Breast epithelium (tissue), 4 donors: Measurements from ENCODE around the gene NCAM2. TPM values are rescaled to one million over a fixed set of nuclear protein-coding genes. Genes with fewer than 3 reads are reported as not detected.

Experiments used
- DNase-seq, 2 donors: peaks; one replicate each; pipeline ENCODE4 v3.0.0-alpha.2; 2019; ENCODE audit warnings: low spot score in 2 of 2
- H3K27ac ChIP-seq, 2 donors: fragments of 200-600 bp; sonication (generic) in 1 of 2; one replicate each; pipeline ENCODE4 v1.5.1; 2016 to 2019; ENCODE audit warnings: mild to moderate bottlenecking in 1 of 2
- H3K27me3 ChIP-seq, 2 donors: fragments of 200-600 bp; sonication (generic) in 1 of 2; one replicate each; pipeline versions ENCODE4 v1.5.1 to v1.6.0; 2017 to 2019; ENCODE audit warnings: control low read depth in 1 of 2, mild to moderate bottlenecking in 1 of 2
- H3K36me3 ChIP-seq: fragments of 200-600 bp; one replicate; pipeline ENCODE4 v1.5.1; 2019
- H3K4me1 ChIP-seq, 2 donors: fragments of 200-600 bp; sonication (generic); one replicate each; pipeline ENCODE4 v1.5.1; 2016 to 2019; ENCODE audit warnings: control low read depth in 1 of 2
- H3K4me3 ChIP-seq, 3 donors: fragments of 200-600 bp; sonication (generic); 1 replicate in 2 of 3; 2 replicates in 1 of 3; pipeline ENCODE4 v1.5.1; 2016 to 2019; ENCODE audit warnings: mild to moderate bottlenecking in 3 of 3, moderate library complexity in 2 of 3
- H3K9me3 ChIP-seq, 2 donors: fragments of 200-600 bp; sonication (generic) in 1 of 2; one replicate each; pipeline ENCODE4 v1.5.1; 2016 to 2019; ENCODE audit warnings: control low read depth in 1 of 2
- POLR2A ChIP-seq: fragments of 450-650 bp; IDR thresholded peaks from one replicate; pipeline ENCODE4 v1.6.1; 2016; ENCODE audit warnings: antibody characterized with exemption, mild to moderate bottlenecking, moderate library complexity
- POLR2AphosphoS5 ChIP-seq, 3 donors: sonication (generic); formaldehyde crosslinking; IDR thresholded peaks; one replicate each; pipeline ENCODE4 v1.6.1; 2017; ENCODE audit warnings: antibody characterized with exemption in 3 of 3
- intact Hi-C: fragments of 100-400 bp; cut with DNase I; formaldehyde crosslinking; loops from one replicate; pipeline ENCODE4 v1.15.1; 2023; ENCODE audit warnings: low total_unique reads
- total RNA-seq, 3 donors: library from RNA; depleted of rRNA; stranded (reverse); fragments of >200 nt; gene quantifications; one replicate each; pipeline ENCODE4 v1.1.0, GENCODE V29; 2016
- TF ChIP-seq, protein P1 (sequence below), 3 donors: fragments of 450-650 bp; IDR thresholded peaks; one replicate each; pipeline ENCODE4 v1.5.1; 2016 to 2017; ENCODE audit warnings: antibody characterized with exemption in 3 of 3, mild to moderate bottlenecking in 3 of 3, moderate library complexity in 3 of 3

NCAM2 gene
- total RNA-seq, 3 donors from 2014 or later: 2.6 to 6.3 (median 3.6) TPM

DNA sequence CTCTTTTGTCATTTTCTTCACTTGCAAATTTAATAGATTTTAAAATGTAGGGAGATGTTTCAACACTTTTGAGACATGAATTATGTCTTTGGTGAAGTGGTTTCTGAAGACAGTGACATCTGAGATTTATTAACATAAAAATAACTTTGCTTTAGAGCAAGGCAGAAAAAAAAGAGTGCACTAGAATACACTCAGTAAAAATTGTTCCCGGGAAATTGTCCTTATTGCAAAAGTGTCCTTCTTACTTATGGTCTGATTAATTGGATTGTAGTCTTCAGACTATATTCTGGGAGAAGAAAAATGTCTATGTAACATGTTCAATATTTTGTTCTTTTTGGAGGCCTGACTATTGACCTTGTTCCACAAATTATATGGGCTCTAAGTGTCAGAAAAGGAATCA, 468.5 kb downstream of the NCAM2 start:
- no peaks in the 10 kb centered on the region for H3K9me3 ChIP-seq
- no peak for DNase-seq
- H3K4me3 ChIP-seq: no peak overlapping the region
- no peaks in the 10 kb centered on the region for H3K27me3 ChIP-seq
- no peak overlapping the region for H3K27ac ChIP-seq
- no peaks in the 10 kb centered on the region for H3K4me1 ChIP-seq
- no peaks in the 10 kb centered on the region for H3K36me3 ChIP-seq
- TF ChIP-seq, protein P1, sequence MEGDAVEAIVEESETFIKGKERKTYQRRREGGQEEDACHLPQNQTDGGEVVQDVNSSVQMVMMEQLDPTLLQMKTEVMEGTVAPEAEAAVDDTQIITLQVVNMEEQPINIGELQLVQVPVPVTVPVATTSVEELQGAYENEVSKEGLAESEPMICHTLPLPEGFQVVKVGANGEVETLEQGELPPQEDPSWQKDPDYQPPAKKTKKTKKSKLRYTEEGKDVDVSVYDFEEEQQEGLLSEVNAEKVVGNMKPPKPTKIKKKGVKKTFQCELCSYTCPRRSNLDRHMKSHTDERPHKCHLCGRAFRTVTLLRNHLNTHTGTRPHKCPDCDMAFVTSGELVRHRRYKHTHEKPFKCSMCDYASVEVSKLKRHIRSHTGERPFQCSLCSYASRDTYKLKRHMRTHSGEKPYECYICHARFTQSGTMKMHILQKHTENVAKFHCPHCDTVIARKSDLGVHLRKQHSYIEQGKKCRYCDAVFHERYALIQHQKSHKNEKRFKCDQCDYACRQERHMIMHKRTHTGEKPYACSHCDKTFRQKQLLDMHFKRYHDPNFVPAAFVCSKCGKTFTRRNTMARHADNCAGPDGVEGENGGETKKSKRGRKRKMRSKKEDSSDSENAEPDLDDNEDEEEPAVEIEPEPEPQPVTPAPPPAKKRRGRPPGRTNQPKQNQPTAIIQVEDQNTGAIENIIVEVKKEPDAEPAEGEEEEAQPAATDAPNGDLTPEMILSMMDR (IDR thresholded peaks at IDR 0.05): no peak
- no peak for TF ChIP-seq POLR2AphosphoS5 (IDR thresholded peaks at IDR 0.05)
- TF ChIP-seq POLR2A: no peak
- intact Hi-C loops: no loop called here

DNA sequence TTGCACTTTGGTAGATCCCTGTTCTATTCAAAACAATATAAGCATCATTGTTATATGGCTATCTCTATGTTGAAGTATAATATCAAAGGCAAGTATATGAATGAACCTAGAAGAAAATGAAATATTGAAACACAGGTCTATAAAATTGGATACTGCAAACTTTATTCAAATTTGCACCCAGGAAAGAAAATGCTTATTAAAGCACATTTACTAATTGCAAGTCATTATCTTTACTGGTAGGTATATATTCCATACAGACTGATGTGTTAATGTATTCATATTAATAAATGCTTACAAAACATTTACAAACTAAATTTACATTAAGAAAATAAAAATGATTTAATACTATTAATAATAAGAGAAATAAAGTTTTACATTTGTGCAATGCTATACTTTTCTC, 469.8 kb downstream of the NCAM2 start:
- Histone ChIP-seq H3K27me3 (no peaks in the 10 kb centered on the region), H3K4me3 (no peak overlapping the region), H3K27ac (no peak overlapping the region), H3K36me3 (no peaks in the 10 kb centered on the region), H3K4me1 (no peaks in the 10 kb centered on the region), H3K9me3 (no peaks in the 10 kb centered on the region)
- intact Hi-C loops: no loop called here
- TF ChIP-seq, protein P1 (IDR thresholded peaks at IDR 0.05): no peak
- TF ChIP-seq POLR2AphosphoS5 (IDR thresholded peaks at IDR 0.05): no peak
- TF ChIP-seq POLR2A: no peak
- DNase-seq: no peak

DNA sequence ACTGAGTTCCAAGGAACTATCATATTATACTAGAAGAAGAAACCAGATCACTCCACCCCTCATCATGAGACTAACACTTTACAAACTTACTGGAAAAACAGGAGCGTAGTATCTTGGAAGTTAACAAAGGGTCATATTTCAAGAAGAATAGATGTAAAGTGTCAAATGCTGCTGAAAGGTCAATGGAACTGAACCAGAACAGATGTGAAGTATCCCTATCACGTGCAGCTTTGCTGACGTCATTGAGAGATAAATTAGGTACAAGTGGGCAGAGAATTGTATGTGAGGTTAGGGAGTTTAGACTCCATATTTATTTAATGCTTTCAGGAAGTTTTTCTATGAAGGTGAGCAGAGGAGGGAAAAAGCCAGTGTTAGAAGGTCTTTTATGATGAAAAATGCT, 483.0 kb downstream of the NCAM2 start:
- no peaks in the 10 kb centered on the region for H3K4me1 ChIP-seq
- no peak overlapping the region for H3K27ac ChIP-seq
- H3K36me3 ChIP-seq: no peaks in the 10 kb centered on the region
- no peaks in the 10 kb centered on the region for H3K9me3 ChIP-seq
- no peak for TF ChIP-seq POLR2A
- TF ChIP-seq, protein P1 (IDR thresholded peaks at IDR 0.05): no peak
- TF ChIP-seq POLR2AphosphoS5 (IDR thresholded peaks at IDR 0.05): no peak
- intact Hi-C loops: no loop called here
- no peak for DNase-seq
- no peak overlapping the region for H3K4me3 ChIP-seq
- no peaks in the 10 kb centered on the region for H3K27me3 ChIP-seq

DNA sequence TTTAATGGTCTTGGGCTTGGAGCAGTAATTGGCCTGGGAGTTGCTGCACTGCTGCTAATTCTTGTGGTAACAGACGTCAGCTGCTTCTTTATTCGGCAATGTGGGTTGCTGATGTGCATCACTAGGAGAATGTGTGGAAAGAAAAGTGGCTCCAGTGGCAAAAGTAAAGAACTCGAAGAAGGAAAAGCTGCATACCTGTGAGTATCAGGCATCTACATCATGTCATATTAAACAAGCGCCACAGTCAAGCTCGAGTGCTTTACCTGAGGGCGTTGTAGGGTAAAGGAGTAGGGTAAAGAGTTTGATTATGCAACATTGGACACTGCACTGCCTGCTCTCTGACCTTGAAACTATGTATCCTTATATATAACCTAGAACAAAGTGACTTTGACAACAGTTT, 510.6 kb downstream of the NCAM2 start:
- intact Hi-C loops: no loop called here
- Histone ChIP-seq H3K4me1 (no peaks in the 10 kb centered on the region), H3K36me3 (no peaks in the 10 kb centered on the region), H3K4me3 (no peak overlapping the region), H3K9me3 (no peaks in the 10 kb centered on the region), H3K27me3 (no peaks in the 10 kb centered on the region), H3K27ac (no peak overlapping the region)
- no peak for DNase-seq
- no peak for TF ChIP-seq POLR2AphosphoS5 (IDR thresholded peaks at IDR 0.05)
- no peak for TF ChIP-seq POLR2A
- TF ChIP-seq, protein P1 (IDR thresholded peaks at IDR 0.05): no peak

DNA sequence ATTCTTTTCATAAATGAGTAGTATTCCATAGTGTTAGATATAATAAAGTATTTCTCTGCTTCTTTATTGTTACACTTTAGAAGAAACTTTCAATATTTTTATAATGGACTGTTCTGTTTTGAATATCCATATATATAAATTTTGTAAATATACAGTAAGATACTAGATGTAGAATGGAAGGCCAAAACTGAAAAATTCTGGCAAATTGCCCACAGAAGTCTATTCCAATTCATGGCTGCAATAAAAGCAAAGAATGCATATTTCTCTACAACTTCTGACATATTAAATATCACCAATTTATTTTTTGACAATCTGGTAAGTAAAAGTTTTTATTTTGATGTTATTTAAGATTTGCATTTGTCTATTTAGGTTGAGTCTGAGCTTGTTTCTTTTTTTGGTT, 532.5 kb downstream of the NCAM2 start:
- TF ChIP-seq, protein P1 (IDR thresholded peaks at IDR 0.05): no peak
- TF ChIP-seq POLR2AphosphoS5 (IDR thresholded peaks at IDR 0.05) (no peak), POLR2A (no peak)
- Histone ChIP-seq H3K9me3 (no peaks in the 10 kb centered on the region), H3K27me3 (no peaks in the 10 kb centered on the region), H3K4me3 (no peak overlapping the region), H3K36me3 (peaks cover 4% of the 10 kb centered on the region), H3K4me1 (no peaks in the 10 kb centered on the region), H3K27ac (no peak overlapping the region)
- intact Hi-C loops: no loop called here
- DNase-seq: no peak
